ENCODE results near the gene SH3RF3.

Gene SH3RF3

GRCh38 chr2:109466674-109467575 is 337.9 kb downstream of the SH3RF3 start:
- no peak for DNase-seq

GRCh38 chr2:109467701-109468100 is 338.7 kb downstream of the SH3RF3 start:
- no peak for DNase-seq

DNA sequence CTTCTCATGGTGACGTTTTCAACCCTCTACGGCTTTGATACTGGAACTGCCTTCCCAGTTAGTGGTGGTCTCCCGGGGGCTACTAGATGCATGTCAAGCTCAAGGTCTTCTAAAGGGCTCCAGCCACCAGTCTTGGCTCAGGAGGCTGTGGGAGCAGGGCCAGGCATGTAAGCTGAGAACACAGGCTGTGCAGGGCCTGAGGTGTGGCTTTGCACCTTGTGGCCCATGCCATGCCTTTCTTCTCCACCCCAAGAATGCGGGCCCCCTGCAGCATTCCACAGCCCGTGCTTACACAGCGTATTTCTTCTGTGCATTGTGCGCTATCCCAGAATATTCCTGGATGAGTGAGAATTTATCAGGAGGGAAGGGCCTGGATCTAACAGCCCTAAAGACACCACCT is 339.9 kb downstream of the SH3RF3 start:
- no peak for DNase-seq

DNA sequence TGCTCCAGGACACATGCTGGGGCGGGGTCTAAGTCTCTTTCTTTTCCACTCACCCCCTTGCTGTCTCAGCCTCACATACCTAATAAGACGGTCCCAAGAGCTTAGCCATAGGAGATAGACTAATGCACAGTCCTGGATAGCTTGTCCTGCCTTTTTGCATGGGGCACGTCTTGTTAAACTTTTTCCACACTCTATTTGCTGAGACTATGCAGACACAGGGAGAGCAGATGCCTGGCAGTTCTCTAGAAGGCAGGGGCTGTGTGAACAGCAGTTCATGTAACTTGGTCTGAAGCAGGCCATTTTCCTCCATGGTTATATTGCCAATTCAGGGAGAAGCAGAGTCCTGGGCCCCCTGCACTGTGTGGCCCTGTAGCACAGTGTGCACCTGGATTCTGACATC is 342.7 kb downstream of the SH3RF3 start:
- no peak for DNase-seq

- DNase-seq, result no peak
Observed at GRCh38 chr2:109472331-109472959, 343.4 kb downstream of the SH3RF3 start.

DNA sequence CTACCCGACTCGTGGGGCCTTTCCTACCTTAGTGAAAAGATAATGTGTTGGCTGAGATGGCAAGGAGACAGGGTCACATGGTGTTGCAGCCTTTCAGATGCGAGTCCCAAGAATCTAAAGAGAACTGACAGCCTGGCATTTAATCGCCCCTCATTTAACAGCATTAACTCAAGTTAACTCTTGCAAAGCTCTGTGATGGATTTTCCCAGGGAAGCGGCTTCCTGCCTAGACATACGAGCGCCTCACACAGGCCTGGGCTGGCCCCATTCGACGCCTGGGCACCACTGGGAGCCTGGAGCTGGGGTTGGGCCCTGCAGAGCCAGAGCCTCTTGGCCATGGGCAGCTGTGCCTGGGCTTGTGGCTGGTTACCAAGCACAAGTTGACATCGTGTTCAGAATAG is 344.0 kb downstream of the SH3RF3 start:
- no peak for DNase-seq

GRCh38 chr2:109473616-109474318 is 344.8 kb downstream of the SH3RF3 start:
- no peak for DNase-seq

- DNase-seq, result no peak
Observed at GRCh38 chr2:109474319-109474825, 345.4 kb downstream of the SH3RF3 start.

DNA sequence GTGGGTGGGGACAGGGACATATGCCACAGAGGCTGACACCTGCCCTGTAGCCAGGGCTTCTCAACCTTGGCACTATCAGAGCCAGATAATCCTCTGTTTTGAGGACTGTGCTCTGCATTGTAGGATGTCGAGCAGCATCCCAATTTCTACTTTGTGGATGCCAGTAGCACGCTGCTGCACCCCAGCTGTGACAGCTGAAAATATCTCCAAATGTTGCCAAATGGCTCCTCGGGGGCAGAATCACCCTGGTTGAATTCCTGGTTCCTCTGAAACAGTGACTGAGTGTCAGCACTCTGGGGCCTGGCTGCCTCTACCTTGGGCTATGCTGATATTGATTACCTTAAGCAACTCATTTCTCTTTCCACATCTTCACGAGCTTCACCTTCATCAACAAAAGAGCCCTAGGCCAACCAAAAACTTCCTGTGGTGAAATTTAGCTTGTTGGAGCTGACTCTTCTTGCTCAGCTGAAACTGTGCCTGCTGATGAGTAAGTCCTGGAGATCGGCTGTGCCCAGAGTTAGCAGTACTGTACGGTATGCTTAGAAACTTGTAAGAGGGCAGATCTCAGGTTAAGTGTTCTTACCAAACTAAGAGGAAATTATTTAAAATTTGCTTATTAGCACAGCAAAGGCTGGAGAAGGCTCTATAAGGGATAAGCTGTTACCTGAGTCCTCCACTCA is 346.7 kb downstream of the SH3RF3 start:
- no peak for DNase-seq

DNA sequence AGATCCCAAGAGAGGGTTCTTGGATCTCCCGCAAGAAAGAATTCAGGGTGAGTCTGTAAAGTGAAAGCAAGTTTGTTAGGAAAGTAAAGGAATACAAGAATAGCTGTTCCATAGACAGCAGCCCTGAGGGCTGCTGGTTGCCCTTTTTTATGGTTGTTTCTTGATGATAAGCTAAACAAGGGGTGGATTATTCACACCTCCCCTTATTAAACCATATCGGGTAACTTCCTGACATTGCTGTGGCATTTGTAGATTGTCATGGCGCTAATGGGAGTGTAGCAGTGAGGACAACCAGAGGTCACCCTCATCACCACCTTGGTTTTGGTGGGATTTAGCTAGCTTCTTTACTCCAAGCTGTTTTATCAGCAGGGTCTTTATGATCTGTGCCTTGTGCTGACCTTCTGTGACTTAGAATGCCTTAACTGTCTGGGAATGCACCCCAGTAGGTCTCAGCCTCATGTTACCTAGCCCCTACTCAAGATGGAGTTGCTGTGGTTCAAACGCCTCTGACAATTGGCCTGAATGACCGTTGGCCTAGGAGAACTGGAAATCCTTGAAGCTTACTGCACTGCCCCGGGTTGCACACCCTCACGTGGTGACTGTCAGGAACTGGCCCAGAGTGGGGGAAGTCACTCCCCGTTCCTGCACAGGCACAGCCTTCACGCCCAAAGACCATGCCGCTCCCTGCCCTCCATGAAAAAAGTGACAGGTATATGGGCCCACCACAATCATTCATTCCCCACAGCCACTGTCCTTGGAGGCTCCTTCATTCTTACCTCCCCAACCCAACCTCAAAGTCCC is 347.8 kb downstream of the SH3RF3 start:
- DNase-seq, result no peak

DNA sequence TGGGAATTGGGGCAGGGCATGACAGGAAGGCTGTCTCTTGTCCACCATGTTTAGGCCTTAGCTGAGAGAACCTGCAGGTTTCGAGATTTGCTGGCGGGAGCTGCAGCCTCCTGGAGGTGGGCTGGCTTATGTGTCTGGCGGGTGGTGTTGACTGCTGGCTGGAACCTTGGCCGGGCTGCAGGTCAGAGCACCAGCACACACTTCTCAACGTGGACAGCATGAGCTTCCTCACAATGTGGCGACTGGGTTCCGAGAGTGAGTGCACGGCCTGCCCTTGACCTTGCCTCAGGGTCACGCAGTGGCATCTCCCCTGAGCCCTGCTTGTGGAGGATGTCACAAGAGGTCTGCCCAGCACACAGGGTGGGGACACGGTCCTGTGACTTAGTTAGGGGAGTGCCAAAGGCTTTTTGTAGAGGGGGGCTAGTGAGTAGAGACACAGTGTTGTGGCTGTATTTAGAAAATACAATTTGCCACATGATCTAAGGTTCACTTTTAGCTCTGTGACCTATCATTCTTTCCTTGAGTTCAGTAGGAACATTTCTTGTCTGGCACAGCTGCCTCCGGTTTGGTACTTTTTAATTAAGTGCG is 350.0 kb downstream of the SH3RF3 start:
- no peak for DNase-seq

GRCh38 chr2:109479804-109480203 is 350.8 kb downstream of the SH3RF3 start:
- DNase-seq, result no peak

DNA sequence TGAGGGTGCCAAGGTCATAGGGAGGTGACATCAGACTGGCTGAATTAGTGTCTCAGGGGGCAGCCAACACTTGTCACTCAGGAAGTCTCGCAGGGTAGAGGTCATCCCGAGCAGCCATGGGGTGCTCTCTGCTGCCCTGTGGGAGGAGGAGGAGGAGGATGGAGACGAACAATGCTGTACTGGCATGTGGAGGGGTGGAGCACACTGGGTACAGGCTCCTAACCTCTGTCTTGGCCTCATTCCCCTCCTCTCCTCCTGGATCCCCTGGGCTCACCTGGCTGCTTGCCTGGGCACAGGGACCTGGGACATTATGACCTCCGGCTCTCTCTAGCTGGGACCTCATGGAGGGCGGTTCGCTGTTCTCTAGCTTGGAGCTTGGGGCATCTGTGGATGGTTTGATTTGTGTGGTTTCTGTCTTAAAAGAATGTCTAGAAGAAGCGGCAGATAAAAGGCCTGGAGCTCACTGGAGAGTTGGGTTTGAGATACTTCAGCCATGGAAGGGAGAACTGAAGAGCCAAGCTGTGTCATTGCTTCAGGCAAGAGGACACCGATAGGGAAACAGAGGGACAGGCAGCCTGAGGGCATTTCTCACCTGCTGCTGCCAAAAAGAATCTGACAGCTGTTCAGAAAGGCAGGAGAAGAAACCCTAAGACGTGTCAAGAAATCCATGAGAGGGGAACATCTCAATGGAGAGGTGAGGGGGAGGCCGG is 351.6 kb downstream of the SH3RF3 start:
- DNase-seq, result no peak

GRCh38 chr2:109481196-109481555 is 352.2 kb downstream of the SH3RF3 start:
- no peak for DNase-seq

DNA sequence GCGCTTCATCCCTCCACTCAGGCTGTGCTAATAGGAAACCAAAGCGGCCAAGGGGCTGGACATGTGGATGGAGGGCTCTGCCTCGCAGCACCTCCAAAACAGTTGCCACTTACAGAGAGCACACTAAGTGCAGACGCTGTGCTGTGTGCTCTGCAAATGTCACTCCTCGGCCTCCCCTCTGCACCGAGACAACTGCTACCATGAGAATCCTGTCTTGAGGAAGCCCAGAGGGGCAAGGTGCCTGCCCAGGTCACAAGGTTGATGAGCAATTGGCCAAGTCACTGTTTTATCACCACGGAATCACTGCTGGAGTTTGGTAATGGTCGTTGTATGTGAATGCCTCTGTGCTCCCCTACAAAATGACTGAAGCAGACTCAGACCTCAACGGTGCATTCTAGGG is 352.6 kb downstream of the SH3RF3 start:
- no peak for DNase-seq

GRCh38 chr2:109482361-109482861 is 353.4 kb downstream of the SH3RF3 start:
- DNase-seq, result no peak

DNA sequence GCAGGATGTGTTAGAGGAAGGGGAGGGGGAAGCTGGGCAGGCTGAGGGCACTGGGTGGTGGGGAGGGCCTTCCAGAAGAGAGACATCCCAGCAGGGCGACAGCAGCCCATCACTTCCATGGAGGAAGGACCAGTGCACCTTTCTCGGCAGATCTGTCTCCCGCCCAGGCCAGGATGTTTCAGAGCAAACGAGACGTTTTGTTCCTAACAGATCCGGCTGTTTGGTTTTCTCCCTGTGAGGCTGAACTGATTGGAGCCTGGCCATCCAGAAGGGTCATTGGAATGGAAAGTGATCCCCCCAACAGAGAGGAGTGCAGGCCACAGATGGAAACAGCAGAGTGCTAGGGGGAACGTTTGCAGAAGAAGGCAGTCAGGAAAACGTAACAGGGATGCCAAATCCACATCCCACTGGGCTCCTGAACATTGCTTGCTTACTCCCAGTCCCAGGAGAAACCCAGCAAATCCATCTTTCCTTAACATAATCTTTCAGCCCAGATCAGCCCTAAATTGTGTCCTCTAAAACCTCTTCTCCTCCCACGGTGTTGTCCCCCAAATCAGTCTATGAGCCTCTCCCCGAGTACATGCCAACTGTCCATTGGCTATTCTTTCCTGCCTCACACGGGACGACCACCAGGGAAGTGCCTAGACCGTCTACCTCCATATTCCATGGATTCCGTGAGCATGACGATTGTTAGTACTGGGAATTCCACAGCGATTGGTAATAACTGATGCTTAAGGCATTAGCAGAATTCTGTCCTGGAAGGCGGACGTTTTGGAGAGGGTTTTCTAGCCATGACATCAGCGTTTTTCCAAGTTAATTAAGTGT is 357.9 kb downstream of the SH3RF3 start:
- no peak for DNase-seq

GRCh38 chr2:109487536-109487869 is 358.5 kb downstream of the SH3RF3 start:
- no peak for DNase-seq

- no peak for DNase-seq
Observed at GRCh38 chr2:109487871-109488655, 359.1 kb downstream of the SH3RF3 start.

All from activated CD4-positive, alpha-beta T cell treated with anti-CD3 and anti-CD28 coated beads for 1 hour (primary cell).